NOMO-1 treated with DMSO at 0.1 percent for 48 hours (cell line): ENCODE measurements around the gene VSTM2B.
"Not testable (repeated sequence)": the region's sequence is repeated elsewhere in the genome, so short reads cannot be mapped to it uniquely, and the experiment has no call there.

ENCODE experiments used
- DNase-seq: peaks from one replicate; lab custom pipeline; 2025; ENCODE audit not compliant: unreplicated experiment; lab: John Stamatoyannopoulos, UW

The VSTM2B gene

DNA sequence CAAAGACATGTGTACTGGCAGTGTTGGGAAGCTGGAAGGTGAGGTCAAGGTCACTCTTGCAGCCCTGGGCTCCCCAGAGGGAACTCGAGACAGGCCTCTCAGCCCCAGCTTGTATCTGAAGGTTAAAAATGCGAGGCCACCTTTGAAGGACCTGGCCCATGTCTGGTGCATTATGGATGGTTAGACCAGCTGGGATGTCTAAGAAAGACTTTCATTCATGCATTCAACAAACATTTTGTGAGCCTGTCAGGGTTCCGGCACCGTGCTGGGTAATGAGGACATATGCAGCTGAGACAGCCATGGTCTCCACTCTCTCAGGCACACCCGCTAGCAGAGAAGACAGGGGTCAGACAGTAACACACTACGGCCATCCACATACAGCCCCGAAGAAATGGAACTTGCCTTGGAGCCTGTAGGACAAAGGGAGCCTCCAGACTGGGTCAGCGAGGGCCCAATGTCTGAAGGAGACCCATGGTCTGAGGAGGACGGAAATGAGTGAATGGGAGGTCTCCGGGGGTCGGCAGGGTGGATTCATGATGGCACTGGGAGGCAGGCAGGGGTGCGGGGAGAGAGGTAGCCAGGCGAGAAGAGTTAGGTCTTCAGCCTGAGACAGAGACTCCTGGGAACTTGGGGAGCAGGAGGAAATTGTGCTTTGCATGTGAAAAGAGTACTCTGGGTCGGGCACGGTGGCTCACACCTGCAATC, 19.0 kb downstream of the VSTM2B start:
- DNase-seq = no peak

DNA sequence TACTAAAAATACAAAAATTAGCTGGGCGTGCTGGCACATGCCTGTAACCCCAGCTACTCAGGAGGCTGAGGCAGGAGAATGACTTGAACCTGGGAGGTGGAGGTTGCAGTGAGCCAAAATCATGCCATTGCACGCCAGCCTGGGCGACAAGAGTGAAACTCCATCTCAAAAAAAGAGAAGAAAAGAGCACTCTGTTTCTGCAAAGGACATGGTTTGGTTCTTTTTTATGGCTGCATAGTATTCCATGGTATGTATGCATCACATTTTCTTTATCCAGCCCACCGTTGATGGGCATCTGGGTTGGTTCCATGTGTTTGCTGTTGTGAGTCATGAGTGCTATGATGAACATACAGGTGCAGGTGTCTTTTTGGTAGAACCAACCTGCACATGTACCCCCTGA, 19.7 kb downstream of the VSTM2B start:
- DNase-seq = not testable (repeated sequence)

DNA sequence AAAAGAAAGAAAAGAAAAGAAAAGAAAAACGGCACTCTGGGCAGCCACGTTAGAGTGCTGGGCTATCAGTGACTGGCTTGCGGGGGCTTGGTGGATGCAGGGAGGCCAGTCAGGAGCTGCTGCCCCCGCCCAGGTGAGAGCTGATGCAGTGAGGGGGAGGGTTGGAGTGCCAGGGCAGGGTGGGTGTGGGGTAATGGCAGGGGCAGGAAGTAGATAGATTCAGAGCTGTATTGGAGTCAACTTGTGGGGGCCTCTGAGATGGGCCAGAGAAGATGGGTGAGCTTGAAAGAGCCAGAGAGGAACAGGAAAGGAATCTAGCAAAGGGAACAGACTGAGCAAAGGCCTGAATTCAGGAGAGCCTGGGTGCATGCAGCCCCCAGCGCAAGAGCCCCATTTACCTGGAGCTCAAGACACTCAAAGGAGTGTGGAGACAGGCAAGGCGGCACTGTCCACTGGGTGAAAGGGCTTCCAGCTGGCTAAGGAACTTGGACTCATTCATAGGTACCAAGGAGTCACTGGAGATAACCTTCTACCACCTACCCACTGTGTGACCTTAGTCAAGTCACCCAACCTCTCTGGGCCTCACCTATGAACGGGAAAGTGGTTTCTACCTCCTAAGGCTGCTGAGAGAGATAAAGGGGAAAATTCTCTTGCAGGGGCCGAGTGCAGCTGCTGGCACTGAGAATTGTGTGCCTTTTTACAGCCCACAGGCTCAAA, 20.2 kb downstream of the VSTM2B start:
- DNase-seq = no peak

DNA sequence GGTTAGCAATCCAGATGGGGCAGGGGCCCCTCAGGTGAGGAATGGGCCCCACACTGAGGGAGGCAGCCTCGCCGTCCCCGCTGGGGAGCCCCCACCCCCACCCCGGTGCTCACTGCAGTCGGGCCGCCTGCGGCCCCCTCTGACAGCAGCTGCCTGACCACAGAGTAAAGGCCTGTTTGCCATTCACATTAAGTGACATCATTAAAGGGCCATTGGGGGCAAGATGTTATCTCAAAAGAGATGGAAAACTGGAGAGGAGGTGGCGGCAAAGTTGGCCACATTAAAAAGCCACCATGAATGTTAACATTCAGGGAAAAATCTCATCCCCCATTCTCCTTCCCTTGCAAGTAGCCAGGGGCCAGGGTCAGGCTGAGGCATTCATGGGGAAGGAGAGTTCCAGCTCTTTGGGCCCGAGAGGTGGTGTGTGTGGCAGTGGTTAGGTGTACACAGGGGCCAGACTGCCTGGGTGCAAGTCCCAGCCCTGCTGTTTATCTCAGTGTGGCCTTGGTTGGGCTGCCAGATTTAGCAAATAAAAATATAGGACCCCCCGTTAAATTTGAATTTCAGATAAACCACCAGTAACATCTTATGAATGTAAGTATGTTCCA, 20.9 kb downstream of the VSTM2B start:
- DNase-seq = no peak

DNA sequence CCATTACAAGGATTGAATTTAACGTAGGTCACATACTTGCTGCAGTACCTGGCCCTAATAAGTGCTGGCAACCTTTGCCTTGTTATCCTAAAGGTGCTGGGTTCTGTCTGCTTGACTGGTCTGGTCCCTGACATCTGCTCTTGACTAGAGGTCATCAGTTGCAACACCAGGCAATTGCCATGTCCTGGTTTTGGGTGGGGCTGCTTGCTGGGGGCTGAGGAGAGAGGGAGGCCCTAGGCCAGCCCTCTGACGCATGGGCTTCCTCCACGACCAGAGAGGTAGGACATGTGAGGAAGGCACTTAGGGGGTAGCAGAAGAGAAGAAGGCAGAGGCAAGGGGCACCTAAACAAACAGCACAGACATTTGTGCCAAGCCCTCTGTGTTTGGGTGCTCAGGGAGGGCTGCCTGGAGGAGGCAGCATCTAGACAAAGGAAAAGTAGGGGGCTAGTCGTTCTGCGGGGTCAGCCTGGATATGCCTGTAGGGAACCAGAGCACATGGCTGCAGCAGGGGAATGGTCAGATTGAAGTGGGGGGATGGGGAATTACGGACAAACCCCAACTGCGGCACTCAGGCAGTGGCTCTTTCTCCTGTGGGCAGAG, 21.7 kb downstream of the VSTM2B start:
- no peak for DNase-seq

DNA sequence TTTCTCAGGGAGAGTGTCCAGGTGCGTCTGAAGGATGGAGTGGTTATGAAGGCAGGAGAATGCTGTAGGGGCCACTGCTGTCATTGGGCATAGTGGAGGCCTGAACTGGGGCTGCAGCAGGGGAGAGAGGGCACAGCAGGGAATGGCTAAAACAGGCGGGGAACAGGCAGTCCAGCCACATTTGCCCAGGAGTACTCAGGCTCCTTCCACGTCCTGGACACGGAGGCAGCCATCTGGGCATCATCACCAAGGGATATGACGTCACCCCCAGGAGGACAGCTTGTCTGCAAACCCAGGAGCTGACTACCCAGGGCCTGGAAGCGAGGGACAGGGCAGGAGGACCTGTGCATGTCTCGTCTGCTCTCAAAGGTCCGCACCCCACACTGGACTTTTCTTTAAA, 22.2 kb downstream of the VSTM2B start:
- no peak for DNase-seq

DNA sequence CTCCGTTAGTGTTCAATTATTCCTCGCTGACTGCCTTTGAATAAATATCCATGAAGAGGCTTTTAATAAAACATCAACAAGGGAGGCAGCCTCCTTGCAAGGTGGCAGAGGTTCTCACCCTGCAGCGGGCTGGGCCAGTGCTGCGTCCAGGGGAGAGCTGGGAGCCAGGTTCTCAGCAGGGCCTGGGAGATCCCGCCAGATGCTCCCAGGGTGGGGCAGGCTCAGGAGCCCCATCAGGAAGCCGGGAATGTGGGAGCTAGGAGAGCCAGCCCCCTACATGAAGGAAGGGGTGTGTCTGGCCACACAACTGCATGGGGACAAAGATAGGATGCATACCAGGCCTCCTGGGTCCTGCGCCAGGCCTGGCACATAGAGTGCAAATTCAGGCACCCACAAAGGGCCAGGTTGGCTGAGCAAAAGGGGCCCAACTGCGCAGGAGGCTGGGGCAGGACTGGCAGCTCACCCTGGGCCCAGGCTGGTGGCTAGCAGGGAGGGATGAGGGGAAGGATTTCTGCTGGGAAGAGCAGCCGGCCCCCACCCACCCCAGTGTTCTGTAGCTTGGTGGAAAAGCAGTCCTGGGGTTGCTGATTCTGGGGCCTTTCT, 22.8 kb downstream of the VSTM2B start:
- DNase-seq = no peak

DNA sequence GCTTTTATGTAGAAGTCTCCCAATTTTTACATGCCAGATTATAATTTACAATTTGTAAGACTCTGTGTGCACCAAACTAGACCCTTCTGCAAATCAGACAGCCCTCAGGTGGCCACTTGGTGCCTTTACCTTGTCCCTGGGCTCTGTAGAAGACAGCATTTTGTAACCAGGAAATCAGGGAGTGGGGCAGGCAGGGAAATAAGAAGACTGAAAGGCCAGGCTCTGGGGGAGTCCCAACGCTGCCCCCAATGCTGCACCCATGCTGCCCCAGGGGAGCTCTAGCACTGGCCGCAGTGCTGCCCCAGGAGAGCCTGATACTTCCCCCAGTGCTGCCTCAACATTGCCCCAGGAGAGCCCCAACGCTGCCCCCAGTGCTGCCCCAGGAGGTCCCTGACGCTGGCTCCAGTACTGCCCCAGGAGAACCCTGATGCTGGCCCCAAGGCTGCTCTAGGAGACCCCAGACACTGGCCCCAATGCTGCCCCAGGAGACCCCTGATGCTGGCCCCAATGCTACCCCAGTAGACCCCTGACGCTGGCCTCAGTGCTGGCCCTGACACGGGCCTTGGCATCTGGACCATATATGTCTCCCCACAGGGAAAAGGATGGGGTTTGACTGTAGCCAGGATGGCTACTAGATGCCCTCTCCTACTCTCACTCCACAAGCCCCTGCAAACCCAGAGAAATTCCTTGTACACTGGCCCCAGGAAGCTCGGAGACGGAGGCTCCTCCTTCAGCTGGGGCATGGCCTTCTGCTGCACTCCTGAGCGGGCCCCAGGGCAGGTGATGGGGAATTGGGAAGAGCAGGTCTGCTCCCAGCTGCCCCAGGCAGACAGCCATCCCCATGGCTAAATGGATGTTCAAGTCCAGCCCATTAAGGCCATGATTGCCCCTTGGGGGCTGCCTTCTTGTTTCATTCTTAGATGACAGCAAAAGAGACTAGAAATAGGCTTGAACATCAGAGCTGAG, 23.6 kb downstream of the VSTM2B start:
- DNase-seq = no peak

DNA sequence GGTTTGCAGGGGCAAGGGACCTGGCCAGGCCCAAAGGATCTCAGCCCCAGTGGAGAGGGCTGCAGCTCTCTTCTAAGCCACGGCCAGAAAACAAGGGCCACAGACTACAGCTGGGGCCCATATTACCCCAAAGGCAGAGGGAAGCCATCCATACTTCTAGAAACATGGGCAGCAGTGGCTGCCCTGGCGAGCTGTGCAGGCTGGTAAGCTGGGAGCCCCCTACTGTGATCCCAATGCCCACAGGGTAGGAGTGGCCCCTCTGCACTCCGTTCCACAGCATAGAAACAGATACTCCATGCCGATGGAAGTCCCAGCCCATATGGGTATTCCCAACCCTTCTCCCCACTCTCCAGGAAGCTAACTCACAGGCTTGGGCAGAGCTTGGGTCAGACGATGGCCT, 25.1 kb downstream of the VSTM2B start:
- no peak for DNase-seq

DNA sequence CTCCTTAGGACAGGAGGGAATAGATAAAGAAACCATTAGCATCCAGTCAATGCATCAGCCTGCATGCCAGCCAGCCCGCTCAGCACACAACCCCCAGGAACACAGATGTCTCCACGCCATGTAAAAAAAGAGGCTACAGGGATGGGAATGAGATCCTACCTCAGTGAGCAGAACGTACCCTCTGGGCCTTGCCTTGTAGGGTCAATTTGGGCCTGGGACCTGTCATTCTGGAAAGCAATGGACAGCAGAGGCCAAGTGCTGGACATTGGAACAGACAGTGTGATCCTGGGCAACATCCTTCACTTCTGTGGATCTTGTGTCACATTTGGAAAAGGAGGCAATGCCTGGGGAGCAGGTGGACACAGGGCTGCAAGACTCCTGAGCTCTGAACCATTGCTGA, 26.0 kb downstream of the VSTM2B start:
- DNase-seq = no peak

DNA sequence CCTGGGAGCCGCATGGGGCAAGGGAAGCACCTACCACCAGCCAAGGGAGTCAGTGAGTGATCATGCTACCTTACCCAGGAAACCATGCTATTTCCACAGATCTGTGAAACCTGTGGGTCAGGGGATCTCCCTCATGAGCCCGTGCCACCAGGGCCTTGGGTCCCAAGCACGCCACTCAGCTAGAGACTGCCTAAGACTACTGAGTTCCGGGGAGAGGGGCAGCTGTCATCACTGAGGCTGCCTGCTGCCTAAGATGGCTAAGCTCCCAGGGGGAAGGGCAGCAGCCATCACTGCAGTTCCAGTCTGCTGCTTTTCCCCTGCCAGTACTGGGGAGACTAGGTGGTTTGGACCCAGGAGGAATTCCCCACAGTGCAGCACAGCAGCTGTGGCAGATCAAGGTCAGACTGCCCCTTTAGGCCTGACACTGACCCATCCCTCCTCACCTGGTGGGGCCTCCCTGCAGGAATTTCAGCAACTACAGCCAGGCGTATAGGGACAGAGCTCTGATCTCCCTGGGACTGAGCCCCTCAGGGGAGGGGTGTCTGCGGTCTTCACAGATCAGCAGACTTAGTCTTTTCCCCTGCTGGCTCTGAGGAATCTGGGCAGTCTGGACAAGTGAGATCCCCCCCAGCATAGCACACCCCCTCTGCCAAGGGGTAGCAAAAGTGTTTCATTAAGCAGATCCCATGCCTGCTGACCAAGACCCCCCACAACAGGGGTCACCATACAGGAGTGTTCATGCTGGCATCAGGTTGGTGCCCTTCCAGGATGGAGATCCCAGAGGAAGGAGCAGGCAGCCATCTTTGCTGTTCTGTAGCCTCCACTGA, 26.9 kb downstream of the VSTM2B start:
- DNase-seq = no peak

DNA sequence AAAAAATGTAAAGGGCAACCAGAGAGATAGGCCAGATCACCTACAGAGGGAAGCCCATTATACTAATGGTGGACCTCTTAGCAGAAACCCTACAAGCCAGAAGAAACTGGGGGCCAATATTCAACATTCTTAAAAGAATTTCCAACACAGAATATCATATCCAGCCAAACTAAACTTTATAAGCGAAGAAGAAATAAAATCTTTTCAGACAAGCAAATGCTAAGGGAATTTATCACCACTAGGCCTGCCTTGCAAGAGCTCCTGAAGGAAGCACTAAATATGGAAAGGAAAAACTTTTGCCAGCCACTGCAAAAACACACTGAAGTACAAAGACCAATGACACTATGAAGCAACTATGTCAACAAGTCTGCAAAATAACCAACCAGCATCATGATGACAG, 28.4 kb downstream of the VSTM2B start:
- no peak for DNase-seq

DNA sequence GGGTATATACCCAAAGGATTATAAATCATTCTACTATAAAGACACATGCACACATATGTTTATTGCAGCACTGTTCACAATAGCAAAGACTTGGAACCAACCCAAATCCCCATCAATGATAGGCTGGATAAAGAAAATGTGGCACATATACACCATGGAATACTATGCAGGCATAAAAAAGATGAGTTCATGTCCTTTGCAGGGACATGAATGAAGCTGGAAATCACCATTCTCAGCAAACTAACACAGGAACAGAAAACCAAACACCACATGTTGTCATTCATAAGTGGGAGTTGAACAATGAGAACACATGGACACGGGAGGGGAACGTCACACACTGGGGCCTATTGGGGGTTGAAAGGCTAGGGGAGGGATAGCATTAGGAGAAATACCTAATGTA, 33.3 kb downstream of the VSTM2B start:
- DNase-seq = not testable (repeated sequence)

DNA sequence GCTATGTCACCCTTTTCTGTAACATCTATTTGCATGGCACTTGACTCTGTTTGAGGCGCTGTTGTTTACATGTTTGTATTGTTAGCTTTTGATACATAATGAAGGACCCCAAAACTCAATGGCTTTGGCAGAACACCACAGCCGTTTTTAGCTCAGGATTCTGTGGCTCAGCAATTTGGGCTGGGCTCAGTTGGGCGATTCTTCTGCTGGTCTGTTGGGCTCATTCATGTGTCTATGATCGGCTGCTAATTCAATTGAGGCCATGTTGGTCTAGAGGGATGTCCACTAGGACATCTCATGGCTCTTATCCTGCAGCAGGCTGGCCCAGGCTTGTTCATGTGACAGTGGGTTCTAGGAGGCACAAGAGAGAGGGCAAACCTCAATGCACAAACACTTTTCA, 33.9 kb downstream of the VSTM2B start:
- DNase-seq = no peak

DNA sequence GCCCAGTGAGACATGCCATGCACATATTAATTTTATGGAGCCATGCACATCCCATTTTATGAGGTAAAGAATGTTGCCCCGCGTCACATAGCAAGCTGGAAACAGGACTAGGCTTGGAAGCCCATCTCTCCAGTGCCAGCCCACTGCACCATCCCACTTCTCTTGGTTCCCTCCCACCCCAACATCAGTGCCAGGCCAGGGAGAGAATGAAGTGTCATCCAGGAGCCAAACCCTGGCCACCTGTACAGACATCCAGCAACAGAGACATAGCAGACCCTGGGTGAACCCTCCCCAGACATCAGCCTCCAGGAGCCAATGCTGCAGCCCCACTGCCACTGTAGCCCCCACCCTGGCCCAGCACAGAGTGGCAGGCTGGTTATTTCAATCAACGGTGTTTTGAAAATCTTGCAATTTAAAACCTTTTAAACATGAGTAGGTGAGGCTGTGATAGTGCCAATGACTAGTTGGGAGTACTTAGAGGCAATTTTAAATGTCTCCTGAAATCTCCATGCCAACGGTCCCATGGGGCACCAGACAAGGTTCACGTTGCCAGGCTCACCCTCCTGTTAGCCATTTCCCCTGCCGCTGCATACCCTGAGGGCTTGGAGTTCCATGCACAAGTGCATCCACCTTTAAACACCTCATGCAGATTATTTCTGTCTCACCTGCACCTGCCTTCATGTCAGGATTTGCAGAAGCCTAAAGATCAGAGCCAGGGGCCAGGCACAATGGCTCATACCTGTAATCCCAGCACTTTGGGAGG, 34.7 kb downstream of the VSTM2B start:
- no peak for DNase-seq

DNA sequence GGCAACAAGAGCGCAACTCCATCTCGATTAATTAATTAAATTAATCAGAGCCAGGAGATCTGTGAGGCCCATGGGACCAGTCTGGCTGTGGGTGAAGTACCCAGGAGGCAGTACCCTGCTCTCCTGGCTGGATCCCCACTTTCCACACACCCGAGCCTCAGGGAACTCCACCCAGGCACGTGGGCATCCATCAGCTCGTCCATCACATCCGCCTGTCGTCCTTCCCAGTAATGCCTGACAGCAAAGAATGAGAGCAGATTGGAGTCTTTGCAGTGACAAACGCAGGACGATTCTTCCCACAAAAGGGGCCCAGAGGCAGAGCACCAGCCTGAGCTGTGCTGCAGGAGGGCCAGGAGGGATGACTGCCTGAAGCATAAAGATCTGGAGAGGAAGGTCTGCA, 35.8 kb downstream of the VSTM2B start:
- DNase-seq = no peak

DNA sequence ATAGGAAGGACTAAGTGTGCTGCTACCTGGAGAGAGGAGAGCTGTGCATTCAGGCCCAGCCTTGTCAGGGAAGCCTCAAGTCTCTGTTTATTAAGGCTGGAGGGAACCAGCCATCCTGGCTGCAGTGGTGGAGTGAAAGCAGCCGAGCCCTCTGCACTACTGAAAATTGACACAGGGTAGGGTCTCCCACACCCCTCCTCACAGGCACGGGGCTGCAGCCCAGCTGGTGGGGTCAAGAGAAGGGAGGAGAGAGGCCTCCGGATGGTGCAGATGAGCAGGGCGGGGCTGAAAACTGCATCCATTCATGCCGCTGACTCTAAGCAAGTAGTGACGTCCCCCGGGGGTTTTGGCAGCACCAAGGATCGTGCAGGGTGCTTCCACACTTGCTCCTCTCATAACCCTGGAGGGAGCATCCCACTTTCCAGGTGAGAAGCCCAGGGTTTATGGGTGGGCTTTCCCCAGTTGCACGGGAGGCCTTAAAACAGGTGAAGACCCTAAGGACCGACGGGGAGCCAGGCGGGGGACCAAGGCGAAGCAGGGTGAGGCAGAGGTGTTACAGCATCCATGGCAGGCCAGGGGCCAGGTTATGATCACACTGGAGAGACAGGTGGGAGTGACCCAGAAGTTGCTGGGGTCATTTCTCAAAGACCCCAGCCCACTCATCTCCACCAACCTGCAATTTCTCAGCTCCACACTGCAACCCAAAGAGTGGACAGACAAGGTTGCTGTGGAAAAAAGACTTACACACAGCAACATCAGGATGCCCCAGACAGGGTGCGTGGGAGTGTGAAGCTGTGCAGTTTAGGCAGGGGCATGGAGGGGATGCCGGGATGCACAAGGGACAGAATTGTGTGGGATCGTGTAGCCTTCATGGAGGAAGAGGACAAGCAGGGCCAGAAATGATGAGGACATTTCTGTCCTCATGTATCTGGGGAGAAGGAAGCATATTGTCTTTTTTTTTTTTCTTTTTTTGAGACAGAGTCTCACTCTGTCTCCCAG, 36.8 kb downstream of the VSTM2B start:
- DNase-seq = no peak
